HG03064 (cell line): ENCODE results near the gene TTLL6.

Experiments
- ATAC-seq: cut with Tn5 transposase; IDR thresholded peaks from one replicate; pipeline ENCODE4 v1.9.1; 2021; ENCODE audit warnings: low read depth; ENCODE audit not compliant: unreplicated experiment

TTLL6 gene

GRCh38 chr17:48745381-48746275 is 71.4 kb downstream of the TTLL6 start:
- ATAC-seq, result no peak

- ATAC-seq, result no peak
Measured at GRCh38 chr17:48740537-48740936, 76.5 kb downstream of the TTLL6 start.

- ATAC-seq, result no peak
Measured at GRCh38 chr17:48738803-48739526, 78.1 kb downstream of the TTLL6 start.

GRCh38 chr17:48738424-48738802 is 78.6 kb downstream of the TTLL6 start:
- no peak for ATAC-seq

GRCh38 chr17:48737330-48738043 is 79.5 kb downstream of the TTLL6 start:
- no peak for ATAC-seq

- no peak for ATAC-seq
Measured at GRCh38 chr17:48735062-48735351, 82.0 kb downstream of the TTLL6 start.

- ATAC-seq, result no peak
Measured at GRCh38 chr17:48734333-48735061, 82.5 kb downstream of the TTLL6 start.

GRCh38 chr17:48733632-48734328 is 83.2 kb downstream of the TTLL6 start:
- ATAC-seq, result no peak

- no peak for ATAC-seq
Measured at GRCh38 chr17:48732688-48733629, 84.1 kb downstream of the TTLL6 start.

GRCh38 chr17:48731355-48731754 is 85.7 kb downstream of the TTLL6 start:
- ATAC-seq, result no peak

GRCh38 chr17:48730240-48730550 is 86.8 kb downstream of the TTLL6 start:
- no peak for ATAC-seq

GRCh38 chr17:48729335-48730239 is 87.4 kb downstream of the TTLL6 start:
- ATAC-seq, result no peak

- no peak for ATAC-seq
Measured at GRCh38 chr17:48728232-48729231, 88.5 kb downstream of the TTLL6 start, which contains the start of gene HOXB13. HOXB13 (minus strand) TSS chr17:48728750; CDS start chr17:48728593, 157 bp downstream.

GRCh38 chr17:48727415-48728175 is 89.4 kb downstream of the TTLL6 start:
- no peak for ATAC-seq

GRCh38 chr17:48726916-48727286 is 90.1 kb downstream of the TTLL6 start:
- ATAC-seq, result no peak
